CD4-positive, alpha-beta T cell (primary cell): ENCODE measurements around the gene ZBTB7C. TPM values are rescaled to one million over a fixed set of nuclear protein-coding genes. Genes with fewer than 3 reads are reported as not detected.

Experiments
- ATAC-seq: fragments of 200-7000 bp; cut with Tn5 transposase; one replicate; pipeline ENCODE4 v1.10.0; 2022; ENCODE audit warnings: mild to moderate bottlenecking; ENCODE audit not compliant: poor library complexity
- CTCF ChIA-PET: fragments of 350-600 bp; sonication (Branson Sonifier 250); formaldehyde crosslinking; loops from one replicate; lab custom pipeline; 2021; ENCODE audit warnings: antibody characterized with exemption, inconsistent platforms; lab: Charles Lee
- POLR2A ChIA-PET: fragments of 350-600 bp; sonication (Branson Sonifier 250); formaldehyde crosslinking; loops from one replicate; lab custom pipeline; 2021; ENCODE audit warnings: antibody characterized with exemption, inconsistent platforms; lab: Charles Lee
- DNase-seq, 14 experiments: peaks; one replicate each; pipeline ENCODE4 v3.0.0-alpha.2; 2013 to 2020; ENCODE audit warnings: mixed read lengths in 2 of 14
- H3K27ac ChIP-seq, 2 donors: one replicate each; pipeline versions ENCODE4 v1.5.1 to v1.7.0; 2013; ENCODE audit warnings: low read length in 2 of 2, low read depth in 1 of 2, mild to moderate bottlenecking in 1 of 2
- H3K27me3 ChIP-seq, 2 experiments: 1 replicate in 1 of 2; 2 replicates in 1 of 2; pipeline versions ENCODE4 v1.6.1 to v1.7.0; 2013; ENCODE audit warnings: low read length in 2 of 2, control low read depth in 1 of 2, mild to moderate bottlenecking in 1 of 2, moderate library complexity in 1 of 2; ENCODE audit not compliant: insufficient read depth in 2 of 2, control insufficient read depth in 1 of 2
- H3K36me3 ChIP-seq: one replicate; pipeline ENCODE4 v1.6.1; 2013; ENCODE audit warnings: low read length, control low read depth; ENCODE audit not compliant: insufficient read depth
- H3K4me1 ChIP-seq: one replicate; pipeline ENCODE4 v1.6.1; 2013; ENCODE audit warnings: low read length, control low read depth; ENCODE audit not compliant: insufficient read depth
- H3K4me3 ChIP-seq: one replicate; pipeline ENCODE4 v1.5.1; 2013; ENCODE audit warnings: mild to moderate bottlenecking, low read length, moderate library complexity
- H3K9me3 ChIP-seq, 2 experiments: 1 replicate in 1 of 2; 2 replicates in 1 of 2; pipeline versions ENCODE4 v1.6.1 to v1.7.0; 2013; ENCODE audit warnings: low read length in 2 of 2, mild to moderate bottlenecking in 2 of 2, control low read depth in 1 of 2, moderate library complexity in 1 of 2; ENCODE audit not compliant: control insufficient read depth in 1 of 2, insufficient read depth in 1 of 2
- H3K27ac Mint-ChIP-seq: one replicate; pipeline ENCODE4 v1.8.0; 2020; ENCODE audit warnings: mixed read lengths
- H3K27me3 Mint-ChIP-seq: one replicate; pipeline ENCODE4 v1.8.0; 2021; ENCODE audit warnings: mixed read lengths
- H3K36me3 Mint-ChIP-seq: one replicate; pipeline ENCODE4 v1.8.0; 2021; ENCODE audit warnings: low read depth, mixed read lengths
- H3K4me1 Mint-ChIP-seq: one replicate; pipeline ENCODE4 v1.8.0; 2021; ENCODE audit warnings: low read depth, mixed read lengths
- H3K4me3 Mint-ChIP-seq: one replicate; pipeline ENCODE4 v1.8.0; 2020; ENCODE audit warnings: mild to moderate bottlenecking, mixed read lengths
- H3K9me3 Mint-ChIP-seq: one replicate; pipeline ENCODE4 v1.8.0; 2020; ENCODE audit warnings: mixed read lengths
- intact Hi-C, 2 experiments: fragments of 100-400 bp; cut with DNase I in 1 of 2; cut with micrococcal nuclease in 1 of 2; formaldehyde crosslinking; loops; one replicate each; pipeline versions ENCODE4 v1.15.1 to v1.9.0; 2023 to 2025; cut with DNase I, micrococcal nuclease
- total RNA-seq, 174 experiments: library from RNA in 2 of 174; stranded (reverse) in 2 of 174; gene quantifications; one replicate each; pipeline ENCODE4 v1.2.3 and lab custom pipeline; 2021 to 2026
- TF ChIP-seq, protein P1 (sequence below): fragments of 200-600 bp; IDR thresholded peaks from one replicate; pipeline ENCODE4 v1.8.0; 2022; ENCODE audit warnings: antibody characterized with exemption, mild to moderate bottlenecking

ZBTB7C gene
- total RNA-seq, 2 experiments from 2014 or later = not detected

GRCh38 chr18:48134609-48135008 is 274.6 kb downstream of the ZBTB7C start:
- DNase-seq (no peak), ATAC-seq (no peak)
- H3K27ac Mint-ChIP-seq = no peak overlapping the region

DNA sequence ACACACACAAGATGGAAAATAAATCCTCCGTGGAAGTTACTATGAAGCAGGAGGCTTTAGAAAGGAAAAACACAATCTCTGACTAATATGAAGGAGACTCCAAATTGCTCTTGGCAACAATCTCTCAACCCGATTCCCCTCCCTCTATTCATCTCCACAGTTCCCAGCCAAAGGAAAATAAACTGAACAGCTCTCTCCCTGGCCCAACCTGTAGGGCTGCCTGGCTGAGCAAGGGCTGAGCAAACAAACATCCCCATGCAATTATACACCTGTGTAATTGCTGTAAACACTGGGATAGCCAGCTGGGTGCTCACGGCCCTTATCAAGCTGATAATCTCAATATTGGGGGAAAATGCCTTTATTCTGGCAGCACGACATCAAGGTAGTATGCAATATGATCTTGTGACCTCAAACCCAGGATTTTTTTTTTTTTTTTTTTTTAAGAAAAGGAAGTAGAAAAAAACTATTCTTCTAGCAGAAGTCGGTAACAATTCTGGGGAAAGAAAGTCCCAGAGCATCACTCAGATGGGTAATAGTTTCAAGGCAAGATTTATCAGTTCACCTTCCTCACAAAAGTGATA is 275.4 kb downstream of the ZBTB7C start:
- Mint-ChIP-seq H3K4me3 (no peak overlapping the region), H3K27me3 (peaks cover 64% of the 10 kb centered on the region), H3K9me3 (no peaks in the 10 kb centered on the region), H3K4me1 (peaks cover 7% of the 10 kb centered on the region), H3K27ac (no peak overlapping the region), H3K36me3 (no peaks in the 10 kb centered on the region)
- intact Hi-C loops = no loop called here
- ATAC-seq (no peak), DNase-seq (no peak)
- Histone ChIP-seq H3K27me3 (peaks cover 27 to 40% of the 10 kb centered on the region in 2 experiments), H3K9me3 (no peaks in the 10 kb centered on the region), H3K4me3 (no peak overlapping the region), H3K27ac (no peak overlapping the region), H3K4me1 (peaks cover 5% of the 10 kb centered on the region), H3K36me3 (no peaks in the 10 kb centered on the region)
- TF ChIP-seq, protein P1, sequence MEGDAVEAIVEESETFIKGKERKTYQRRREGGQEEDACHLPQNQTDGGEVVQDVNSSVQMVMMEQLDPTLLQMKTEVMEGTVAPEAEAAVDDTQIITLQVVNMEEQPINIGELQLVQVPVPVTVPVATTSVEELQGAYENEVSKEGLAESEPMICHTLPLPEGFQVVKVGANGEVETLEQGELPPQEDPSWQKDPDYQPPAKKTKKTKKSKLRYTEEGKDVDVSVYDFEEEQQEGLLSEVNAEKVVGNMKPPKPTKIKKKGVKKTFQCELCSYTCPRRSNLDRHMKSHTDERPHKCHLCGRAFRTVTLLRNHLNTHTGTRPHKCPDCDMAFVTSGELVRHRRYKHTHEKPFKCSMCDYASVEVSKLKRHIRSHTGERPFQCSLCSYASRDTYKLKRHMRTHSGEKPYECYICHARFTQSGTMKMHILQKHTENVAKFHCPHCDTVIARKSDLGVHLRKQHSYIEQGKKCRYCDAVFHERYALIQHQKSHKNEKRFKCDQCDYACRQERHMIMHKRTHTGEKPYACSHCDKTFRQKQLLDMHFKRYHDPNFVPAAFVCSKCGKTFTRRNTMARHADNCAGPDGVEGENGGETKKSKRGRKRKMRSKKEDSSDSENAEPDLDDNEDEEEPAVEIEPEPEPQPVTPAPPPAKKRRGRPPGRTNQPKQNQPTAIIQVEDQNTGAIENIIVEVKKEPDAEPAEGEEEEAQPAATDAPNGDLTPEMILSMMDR = no peak
- POLR2A ChIA-PET = no interaction called here
- CTCF ChIA-PET = no interaction called here

More at GRCh38 chr18:48134609-48135008, 274.6 kb downstream of the ZBTB7C start:
- TF ChIP-seq, protein P1 = no peak
- Histone ChIP-seq H3K4me3 (no peak overlapping the region), H3K27ac (no peak overlapping the region), H3K9me3 (peaks cover 0 to 4% of the 10 kb centered on the region in 2 experiments), H3K4me1 (peaks cover 5% of the 10 kb centered on the region), H3K27me3 (peaks cover 29 to 46% of the 10 kb centered on the region in 2 experiments), H3K36me3 (no peaks in the 10 kb centered on the region)
- intact Hi-C loops = no loop called here
- no peak overlapping the region for H3K4me3 Mint-ChIP-seq
- ChIA-PET POLR2A (no interaction called here), CTCF (no interaction called here)
- peaks cover 65% of the 10 kb centered on the region for H3K27me3 Mint-ChIP-seq
- no peaks in the 10 kb centered on the region for H3K9me3 Mint-ChIP-seq
- no peaks in the 10 kb centered on the region for H3K36me3 Mint-ChIP-seq
- H3K4me1 Mint-ChIP-seq = peaks cover 7% of the 10 kb centered on the region

DNA sequence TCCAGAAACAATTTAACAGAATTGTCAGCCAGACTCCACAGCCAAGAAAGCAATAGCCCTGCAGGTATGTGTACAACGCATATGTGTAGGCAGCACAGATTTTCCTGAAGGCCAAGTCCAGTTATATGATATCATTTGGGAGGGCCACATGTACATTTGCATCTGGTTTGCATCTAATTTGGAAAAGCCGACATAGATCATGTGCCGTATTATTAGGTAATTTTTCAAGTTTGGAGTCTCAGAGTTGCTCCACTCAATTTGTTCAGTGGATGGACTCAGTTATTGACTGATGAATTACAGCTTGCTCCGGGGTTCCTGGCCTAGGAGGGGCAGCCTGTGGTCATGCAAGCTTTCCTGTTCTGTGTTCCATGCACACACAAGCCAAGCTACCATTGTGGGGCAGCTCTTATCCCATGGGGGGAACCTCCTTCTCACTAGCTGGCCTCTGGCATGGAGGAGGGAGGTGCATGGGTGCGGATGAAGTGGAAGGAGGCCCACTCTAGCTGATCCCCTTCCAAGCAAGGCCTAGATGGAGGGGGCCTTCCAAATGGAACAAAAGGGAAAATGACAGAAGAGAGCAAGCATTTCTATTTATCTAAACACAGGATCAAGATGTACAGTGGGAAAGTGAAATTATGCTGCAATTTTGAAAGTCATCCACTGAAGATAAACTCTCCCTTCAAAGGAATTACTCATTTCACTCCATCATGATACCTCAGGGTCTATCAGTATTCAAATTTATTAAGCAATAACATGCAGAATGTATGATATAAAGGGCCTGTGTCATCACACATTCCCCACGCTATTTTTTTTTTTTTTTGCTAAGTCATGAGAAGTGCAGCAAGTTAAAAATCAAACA is 276.2 kb downstream of the ZBTB7C start:
- ATAC-seq = no peak
- ChIA-PET CTCF (no interaction called here), POLR2A (no interaction called here)
- Mint-ChIP-seq H3K36me3 (no peaks in the 10 kb centered on the region), H3K9me3 (no peaks in the 10 kb centered on the region), H3K27me3 (peaks cover 64% of the 10 kb centered on the region), H3K4me1 (peaks cover 7% of the 10 kb centered on the region), H3K27ac (no peak overlapping the region), H3K4me3 (no peak overlapping the region)
- no peak overlapping the region for H3K27ac ChIP-seq
- DNase-seq = no peak
- TF ChIP-seq, protein P1 = no peak
- intact Hi-C loops = no loop called here
- H3K4me1 ChIP-seq = peaks cover 5% of the 10 kb centered on the region
- no peak overlapping the region for H3K4me3 ChIP-seq
- H3K9me3 ChIP-seq = peaks cover 0 to under 1% of the 10 kb centered on the region in 2 experiments
- H3K27me3 ChIP-seq = peaks cover 23 to 33% of the 10 kb centered on the region in 2 experiments
- H3K36me3 ChIP-seq = no peaks in the 10 kb centered on the region
